Activated B cell treated with CpG ODN at 0.5 μM for 24 hours (primary cell): Measurements from ENCODE around the gene ZC2HC1B. TPM values are rescaled to one million over a fixed set of nuclear protein-coding genes. Genes with fewer than 3 reads are reported as not detected.

Experiments used
- ATAC-seq: fragments of 200-7000 bp; cut with Tn5 transposase; one replicate; pipeline ENCODE4 v1.10.0; 2021; ENCODE audit warnings: low read depth, mild to moderate bottlenecking, moderate library complexity
- CTCF ChIA-PET: fragments of 350-600 bp; sonication (Branson Sonifier 250); formaldehyde crosslinking; loops from one replicate; lab custom pipeline; 2021; ENCODE audit warnings: antibody characterized with exemption; lab: Charles Lee
- POLR2A ChIA-PET: fragments of 350-600 bp; sonication (Branson Sonifier 250); formaldehyde crosslinking; loops from one replicate; lab custom pipeline; 2021; ENCODE audit warnings: antibody characterized with exemption; lab: Charles Lee
- DNase-seq: peaks from one replicate; pipeline ENCODE4 v3.0.0; 2022
- H3K27ac Mint-ChIP-seq: one replicate; pipeline ENCODE4 v1.8.0; 2020; ENCODE audit warnings: mixed read lengths
- H3K27me3 Mint-ChIP-seq: one replicate; pipeline ENCODE4 v1.8.0; 2021; ENCODE audit warnings: mixed read lengths
- H3K36me3 Mint-ChIP-seq: one replicate; pipeline ENCODE4 v1.8.0; 2021; ENCODE audit warnings: low read depth, mixed read lengths
- H3K4me1 Mint-ChIP-seq: one replicate; pipeline ENCODE4 v1.8.0; 2021; ENCODE audit warnings: mixed read lengths
- H3K4me3 Mint-ChIP-seq: one replicate; pipeline ENCODE4 v1.8.0; 2020; ENCODE audit warnings: mild to moderate bottlenecking, mixed read lengths
- H3K9me3 Mint-ChIP-seq: one replicate; pipeline ENCODE4 v1.8.0; 2020; ENCODE audit warnings: mixed read lengths
- intact Hi-C: fragments of 100-400 bp; cut with micrococcal nuclease; formaldehyde crosslinking; loops from one replicate; pipeline ENCODE4 v1.15.1; 2024
- total RNA-seq: library from RNA; stranded (reverse); gene quantifications from 2 replicates; pipeline ENCODE4 v1.2.3, GENCODE V29; 2022
- TF ChIP-seq, protein P1 (sequence below): fragments of 200-600 bp; IDR thresholded peaks from one replicate; pipeline ENCODE4 v1.8.0; 2022; ENCODE audit warnings: antibody characterized with exemption, mild to moderate bottlenecking

ZC2HC1B gene
- total RNA-seq, 1 donor from 2014 or later = 2.3 TPM

DNA sequence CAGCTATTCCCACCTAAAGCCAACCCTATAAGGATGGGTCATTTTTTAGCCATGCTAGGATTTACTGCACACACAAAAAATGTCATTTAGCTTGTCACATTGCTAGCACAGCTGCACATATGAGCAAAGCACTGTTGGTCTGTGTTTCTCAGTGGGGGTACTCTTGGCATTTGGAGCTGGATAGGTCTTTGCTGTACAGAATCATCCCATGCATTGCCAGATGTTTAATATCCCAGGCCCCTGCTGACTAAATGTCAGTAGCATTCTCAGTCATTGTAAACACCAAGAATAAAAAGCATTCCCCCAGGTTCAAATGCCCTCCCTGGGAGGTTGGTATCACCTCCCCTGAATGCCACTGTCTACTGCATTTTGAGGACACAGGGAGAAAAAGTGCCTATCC, 35.7 kb upstream of the ZC2HC1B start:
- Mint-ChIP-seq H3K4me1 (no peaks in the 10 kb centered on the region), H3K27ac (no peak overlapping the region), H3K9me3 (no peaks in the 10 kb centered on the region), H3K36me3 (no peaks in the 10 kb centered on the region), H3K27me3 (no peaks in the 10 kb centered on the region), H3K4me3 (no peak overlapping the region)
- intact Hi-C loops = no loop called here
- ChIA-PET POLR2A (no interaction called here), CTCF (no interaction called here)
- no peak for DNase-seq
- no peak for ATAC-seq
- TF ChIP-seq, protein P1, sequence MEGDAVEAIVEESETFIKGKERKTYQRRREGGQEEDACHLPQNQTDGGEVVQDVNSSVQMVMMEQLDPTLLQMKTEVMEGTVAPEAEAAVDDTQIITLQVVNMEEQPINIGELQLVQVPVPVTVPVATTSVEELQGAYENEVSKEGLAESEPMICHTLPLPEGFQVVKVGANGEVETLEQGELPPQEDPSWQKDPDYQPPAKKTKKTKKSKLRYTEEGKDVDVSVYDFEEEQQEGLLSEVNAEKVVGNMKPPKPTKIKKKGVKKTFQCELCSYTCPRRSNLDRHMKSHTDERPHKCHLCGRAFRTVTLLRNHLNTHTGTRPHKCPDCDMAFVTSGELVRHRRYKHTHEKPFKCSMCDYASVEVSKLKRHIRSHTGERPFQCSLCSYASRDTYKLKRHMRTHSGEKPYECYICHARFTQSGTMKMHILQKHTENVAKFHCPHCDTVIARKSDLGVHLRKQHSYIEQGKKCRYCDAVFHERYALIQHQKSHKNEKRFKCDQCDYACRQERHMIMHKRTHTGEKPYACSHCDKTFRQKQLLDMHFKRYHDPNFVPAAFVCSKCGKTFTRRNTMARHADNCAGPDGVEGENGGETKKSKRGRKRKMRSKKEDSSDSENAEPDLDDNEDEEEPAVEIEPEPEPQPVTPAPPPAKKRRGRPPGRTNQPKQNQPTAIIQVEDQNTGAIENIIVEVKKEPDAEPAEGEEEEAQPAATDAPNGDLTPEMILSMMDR = no peak

DNA sequence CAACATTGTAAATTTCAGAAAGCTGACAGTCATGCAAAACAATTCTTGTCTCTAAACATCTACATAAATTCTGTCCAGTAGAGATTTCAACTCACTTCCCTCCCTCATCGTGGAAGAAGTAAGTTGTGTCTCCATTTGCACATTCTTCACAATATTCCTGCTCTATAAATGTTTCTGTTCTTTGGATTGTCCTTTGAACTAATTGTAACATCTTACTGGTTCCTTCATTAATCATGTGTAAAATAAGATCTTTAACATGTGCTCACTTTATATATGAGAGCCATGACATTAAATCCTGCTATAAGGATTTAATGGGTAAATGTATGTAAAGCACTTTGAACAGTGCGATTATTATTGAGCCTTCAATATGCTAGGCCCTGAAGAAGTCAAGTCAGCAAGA, 28.1 kb upstream of the ZC2HC1B start:
- no peak overlapping the region for H3K4me3 Mint-ChIP-seq
- POLR2A ChIA-PET = interaction anchor here (0.7 kb wide), 1 partner anchor 889 kb away, joined by 4 read pairs; no protein-coding TSS in a partner anchor
- H3K9me3 Mint-ChIP-seq = no peaks in the 10 kb centered on the region
- TF ChIP-seq, protein P1 = no peak
- no peaks in the 10 kb centered on the region for H3K36me3 Mint-ChIP-seq
- ATAC-seq = no peak
- CTCF ChIA-PET = no interaction called here
- no peaks in the 10 kb centered on the region for H3K4me1 Mint-ChIP-seq
- H3K27me3 Mint-ChIP-seq = no peaks in the 10 kb centered on the region
- intact Hi-C loops = no loop called here
- no peak overlapping the region for H3K27ac Mint-ChIP-seq
- no peak for DNase-seq

DNA sequence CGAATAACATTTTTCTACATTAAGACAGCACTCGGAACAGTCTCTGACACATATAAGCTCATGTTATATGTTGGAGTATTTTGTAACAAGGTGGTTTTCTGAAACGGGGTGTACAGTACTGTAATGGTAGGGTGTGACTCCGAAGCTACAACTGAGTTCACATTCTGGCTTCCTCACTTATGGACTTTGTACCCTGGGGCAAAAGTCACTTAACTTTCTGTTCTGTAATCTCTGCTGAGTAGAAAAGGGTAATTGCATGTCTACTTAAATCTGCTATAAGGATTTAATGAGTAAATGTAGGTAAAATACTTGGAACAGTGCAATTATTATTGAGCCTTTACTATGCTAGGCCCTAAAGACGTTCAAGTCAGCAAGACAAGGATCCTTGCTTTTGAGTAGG, 25.9 kb upstream of the ZC2HC1B start:
- DNase-seq = no peak
- no peaks in the 10 kb centered on the region for H3K27me3 Mint-ChIP-seq
- H3K4me1 Mint-ChIP-seq = peaks cover 5% of the 10 kb centered on the region
- H3K36me3 Mint-ChIP-seq = peaks cover 4% of the 10 kb centered on the region
- ChIA-PET POLR2A (no interaction called here), CTCF (no interaction called here)
- H3K4me3 Mint-ChIP-seq = no peak overlapping the region
- ATAC-seq = no peak
- no peaks in the 10 kb centered on the region for H3K9me3 Mint-ChIP-seq
- intact Hi-C loops = no loop called here
- TF ChIP-seq, protein P1 = no peak
- H3K27ac Mint-ChIP-seq = no peak overlapping the region

DNA sequence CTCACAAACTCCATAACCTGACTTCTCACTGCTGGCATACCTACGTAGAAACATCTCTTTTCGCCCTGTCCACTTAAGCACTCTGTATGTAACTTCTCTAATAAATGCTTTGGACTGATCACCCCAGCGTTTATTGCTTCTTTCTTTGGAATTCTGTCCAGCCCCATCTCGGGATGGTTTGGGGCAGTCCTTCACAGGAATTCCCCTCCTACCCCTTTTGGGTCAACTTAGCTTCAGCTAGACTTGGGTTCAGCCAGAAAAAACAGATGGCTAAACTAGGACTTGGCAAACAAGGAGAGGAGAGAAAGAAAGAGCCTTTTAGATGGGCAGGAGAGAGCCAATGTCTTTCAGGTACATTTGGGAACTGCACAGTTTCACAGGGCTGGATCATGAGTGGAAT, 25.1 kb upstream of the ZC2HC1B start:
- Mint-ChIP-seq H3K9me3 (no peaks in the 10 kb centered on the region), H3K27me3 (no peaks in the 10 kb centered on the region), H3K4me1 (peaks cover 11% of the 10 kb centered on the region), H3K4me3 (no peak overlapping the region), H3K36me3 (peaks cover 12% of the 10 kb centered on the region), H3K27ac (no peak overlapping the region)
- TF ChIP-seq, protein P1 = no peak
- DNase-seq = no peak
- POLR2A ChIA-PET = no interaction called here
- CTCF ChIA-PET = no interaction called here
- intact Hi-C loops = no loop called here
- no peak for ATAC-seq

DNA sequence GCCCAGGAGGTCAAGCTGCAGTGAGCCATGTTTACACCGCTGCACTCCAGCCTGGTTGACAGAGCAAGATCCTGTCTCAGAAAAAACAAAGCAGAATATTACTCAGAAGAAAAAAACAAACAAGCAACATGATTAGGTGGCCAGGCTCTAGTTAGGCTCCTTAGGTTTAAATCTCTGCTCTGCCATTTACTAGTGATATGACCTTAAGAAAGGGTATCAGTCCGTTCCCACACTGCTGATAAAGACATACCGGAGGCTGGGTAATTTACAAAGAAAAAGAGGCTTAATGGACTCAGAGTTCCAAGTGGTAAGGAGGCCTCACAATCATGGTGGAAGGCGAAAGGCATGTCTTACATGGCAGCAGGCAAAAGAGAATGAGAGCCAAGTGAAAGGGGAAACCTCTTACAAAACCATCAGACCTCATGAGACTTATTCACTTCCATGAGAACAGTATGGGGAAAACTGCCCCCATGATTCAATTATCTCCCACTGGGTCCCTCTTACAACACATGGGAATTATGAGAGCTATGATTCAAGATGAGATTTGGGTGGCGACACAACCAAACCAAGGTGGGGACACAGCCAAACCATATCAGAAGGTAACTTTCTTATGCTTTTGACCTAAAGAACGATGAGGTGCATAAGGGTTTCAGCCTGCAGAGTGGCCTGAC, 23.5 kb upstream of the ZC2HC1B start:
- H3K4me3 Mint-ChIP-seq = peak overlapping the region; percentile 11
- no peak for DNase-seq
- POLR2A ChIA-PET = no interaction called here
- TF ChIP-seq, protein P1 = no peak
- H3K4me1 Mint-ChIP-seq = peaks cover 17% of the 10 kb centered on the region
- no peaks in the 10 kb centered on the region for H3K9me3 Mint-ChIP-seq
- no peak overlapping the region for H3K27ac Mint-ChIP-seq
- intact Hi-C loops = loop anchor here (5.0 to 10.0 kb wide), 5 partner anchors 102 to 1894 kb away; partner anchors contain the start of genes EPM2A and FUCA2
- no peaks in the 10 kb centered on the region for H3K27me3 Mint-ChIP-seq
- ATAC-seq = no peak
- CTCF ChIA-PET = no interaction called here
- H3K36me3 Mint-ChIP-seq = peaks cover 26% of the 10 kb centered on the region
